ENCODE results near the gene CISTR.
"Not testable (repeated sequence)": the region's sequence is repeated elsewhere in the genome, so short reads cannot be mapped to it uniquely, and the experiment has no call there.

Gene CISTR

DNA sequence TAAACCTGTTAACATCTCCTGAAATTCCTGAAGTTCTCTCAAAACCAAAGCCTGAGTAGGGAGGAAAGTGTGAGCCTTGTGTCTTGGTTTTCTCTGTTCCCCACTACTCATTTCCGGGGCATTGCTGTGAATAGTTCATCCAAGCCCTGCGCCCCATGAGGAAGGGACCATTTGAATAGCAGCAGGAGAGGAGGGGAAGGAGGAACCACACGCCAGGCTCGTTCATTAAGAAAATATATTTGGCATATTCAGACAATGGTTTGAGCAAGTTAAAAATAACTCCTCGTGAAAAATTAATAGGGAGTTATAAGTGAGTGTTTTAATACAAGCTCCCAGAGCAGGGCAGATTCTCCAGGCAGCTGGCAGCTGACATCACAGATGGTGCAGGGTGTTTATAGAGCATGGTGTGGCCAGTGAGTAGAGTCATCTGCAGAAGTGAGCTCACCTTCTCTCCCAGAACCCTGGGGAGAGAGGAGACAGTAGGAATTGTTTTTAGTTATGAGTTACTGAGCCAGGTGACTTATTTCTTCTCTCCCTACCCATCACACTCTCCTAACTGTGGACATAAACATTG, 29.5 kb upstream of the CISTR start:
- WGBS, 2 experiments (ENCODE audit: insufficient coverage in 2 of 2): 49 to 57% methylated on average over 3 of the region's 5 CpGs
- no peaks in the 10 kb centered on the region for H3K9me3 ChIP-seq (ENCODE audit: control insufficient read depth, low read length)
- H3K36me3 ChIP-seq (ENCODE audit: control insufficient read depth, insufficient read depth, low read length): no peaks in the 10 kb centered on the region
- no peaks in the 10 kb centered on the region for H3K4me1 ChIP-seq (ENCODE audit: control insufficient read depth, insufficient read depth, low read length, poor library complexity, severe bottlenecking)
- no peak overlapping the region for H3K4me3 ChIP-seq (ENCODE audit: extremely low read depth, insufficient read depth, low read length, poor library complexity, severe bottlenecking)
- H3K27ac ChIP-seq (ENCODE audit: low read depth, low read length, severe bottlenecking): no peak overlapping the region

DNA sequence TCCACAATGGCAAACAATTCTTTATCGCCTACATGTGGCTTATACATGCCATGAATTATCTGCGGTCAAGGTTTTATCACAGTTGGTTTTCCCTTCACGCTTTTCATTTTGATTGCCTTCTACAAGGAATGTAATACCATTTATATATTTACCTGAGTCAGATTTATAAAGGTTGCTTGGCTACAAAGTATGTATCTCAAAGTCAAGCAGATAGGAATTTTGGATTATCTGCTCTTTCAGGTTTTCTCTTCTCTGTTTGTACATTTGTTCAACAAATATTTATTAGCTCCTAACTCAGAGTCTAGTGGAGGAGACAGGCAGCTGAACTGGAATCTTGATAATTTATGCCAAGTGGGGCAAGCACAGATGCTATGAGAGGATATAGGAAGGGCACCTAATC, 28.5 kb upstream of the CISTR start:
- Histone ChIP-seq H3K36me3 (ENCODE audit: control insufficient read depth, insufficient read depth, low read length) (no peaks in the 10 kb centered on the region), H3K4me1 (ENCODE audit: control insufficient read depth, insufficient read depth, low read length, poor library complexity, severe bottlenecking) (no peaks in the 10 kb centered on the region), H3K27ac (ENCODE audit: low read depth, low read length, severe bottlenecking) (no peak overlapping the region), H3K9me3 (ENCODE audit: control insufficient read depth, low read length) (no peaks in the 10 kb centered on the region), H3K4me3 (ENCODE audit: extremely low read depth, insufficient read depth, low read length, poor library complexity, severe bottlenecking) (no peak overlapping the region)
- WGBS, 2 experiments (ENCODE audit: insufficient coverage in 2 of 2): 92 to 100% methylated on average over 1 to 2 of the region's 3 CpGs

DNA sequence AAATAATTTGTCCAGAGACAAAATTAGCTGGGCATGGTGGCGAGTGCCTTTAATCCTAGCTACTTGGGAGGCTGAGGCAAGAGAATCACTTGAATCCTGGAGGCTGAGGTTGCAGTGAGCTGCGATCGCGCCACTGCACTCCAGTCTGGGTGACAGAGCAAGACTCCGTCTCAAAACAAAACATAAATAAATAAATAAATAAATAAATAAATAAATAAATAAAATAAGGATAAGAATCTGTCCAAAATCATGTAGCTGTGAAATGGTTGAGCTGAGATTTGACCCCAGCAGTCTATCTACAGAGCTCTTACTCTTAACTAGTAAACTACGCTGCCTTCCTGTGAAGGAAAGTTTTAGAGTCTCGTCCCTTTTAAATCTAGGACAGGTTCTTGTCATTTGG, 27.9 kb upstream of the CISTR start:
- H3K9me3 ChIP-seq (ENCODE audit: control insufficient read depth, low read length); H3K36me3 ChIP-seq (ENCODE audit: control insufficient read depth, insufficient read depth, low read length); H3K4me3 ChIP-seq (ENCODE audit: extremely low read depth, insufficient read depth, low read length, poor library complexity, severe bottlenecking); H3K4me1 ChIP-seq (ENCODE audit: control insufficient read depth, insufficient read depth, low read length, poor library complexity, severe bottlenecking); H3K27ac ChIP-seq (ENCODE audit: low read depth, low read length, severe bottlenecking): not testable (repeated sequence)
- 86% methylated on average over 1 of the region's 7 CpGs; no CpG with 5 or more reads in 1 of the 2 experiments for WGBS, 2 experiments (ENCODE audit: insufficient coverage in 2 of 2)

DNA sequence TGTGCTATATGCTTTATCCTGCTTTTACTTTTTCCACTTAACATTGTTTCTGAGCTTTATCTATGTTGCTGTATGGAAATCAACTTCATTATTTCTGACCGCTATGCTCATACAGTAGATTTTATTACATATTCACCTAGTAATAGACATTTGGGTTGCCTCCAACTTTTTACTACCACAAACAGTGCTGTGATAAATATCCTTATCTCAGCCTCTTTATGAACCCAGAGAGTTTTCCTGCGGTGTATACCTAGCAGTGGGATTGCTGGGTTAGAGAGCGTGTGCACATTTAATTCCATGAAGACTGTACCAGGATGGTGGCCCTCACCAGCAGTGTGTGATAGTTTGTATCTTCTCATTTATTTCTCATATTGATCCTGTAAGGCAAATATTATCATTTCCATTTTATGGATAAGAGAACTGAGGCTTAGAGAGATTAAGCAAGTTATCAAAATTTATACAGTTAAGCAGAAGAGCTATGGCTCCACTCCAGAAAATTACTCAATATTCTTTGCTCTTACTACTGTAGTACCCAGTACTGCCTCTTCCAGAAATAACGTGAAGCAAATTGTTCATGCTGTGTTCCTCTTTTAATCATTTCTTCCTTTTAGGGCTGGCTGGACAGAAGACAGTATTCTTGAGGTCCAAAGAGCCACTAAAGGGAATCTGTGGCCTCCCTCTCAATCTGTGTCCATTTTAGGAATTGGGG, 26.3 kb upstream of the CISTR start:
- no peaks in the 10 kb centered on the region for H3K4me1 ChIP-seq (ENCODE audit: control insufficient read depth, insufficient read depth, low read length, poor library complexity, severe bottlenecking)
- H3K9me3 ChIP-seq (ENCODE audit: control insufficient read depth, low read length): no peaks in the 10 kb centered on the region
- 83% methylated on average over 2 of the region's 4 CpGs; no CpG with 5 or more reads in 1 of the 2 experiments for WGBS, 2 experiments (ENCODE audit: insufficient coverage in 2 of 2)
- no peak overlapping the region for H3K27ac ChIP-seq (ENCODE audit: low read depth, low read length, severe bottlenecking)
- H3K4me3 ChIP-seq (ENCODE audit: extremely low read depth, insufficient read depth, low read length, poor library complexity, severe bottlenecking): no peak overlapping the region
- no peaks in the 10 kb centered on the region for H3K36me3 ChIP-seq (ENCODE audit: control insufficient read depth, insufficient read depth, low read length)

DNA sequence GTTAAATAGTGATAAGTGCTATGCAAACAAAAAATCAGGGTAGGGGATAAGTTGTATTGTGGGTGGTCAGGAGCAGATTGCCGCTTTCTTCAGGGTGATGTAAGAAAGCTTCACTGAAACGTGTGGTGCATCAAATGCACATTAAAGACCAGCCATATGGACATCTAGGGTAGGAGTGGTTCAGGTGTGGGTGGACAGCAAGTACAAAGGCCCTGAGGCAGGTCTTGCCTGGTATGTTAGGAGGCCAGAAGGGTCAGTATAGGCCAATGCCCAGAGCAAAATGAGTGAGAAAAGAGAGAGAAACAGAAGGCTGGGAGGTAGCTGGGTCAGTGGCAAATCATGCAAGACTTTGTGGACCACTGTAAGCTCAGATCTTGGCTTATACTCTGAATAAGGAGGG, 25.6 kb upstream of the CISTR start:
- Histone ChIP-seq H3K4me3 (ENCODE audit: extremely low read depth, insufficient read depth, low read length, poor library complexity, severe bottlenecking) (no peak overlapping the region), H3K4me1 (ENCODE audit: control insufficient read depth, insufficient read depth, low read length, poor library complexity, severe bottlenecking) (no peaks in the 10 kb centered on the region), H3K36me3 (ENCODE audit: control insufficient read depth, insufficient read depth, low read length) (no peaks in the 10 kb centered on the region), H3K27ac (ENCODE audit: low read depth, low read length, severe bottlenecking) (no peak overlapping the region), H3K9me3 (ENCODE audit: control insufficient read depth, low read length) (no peaks in the 10 kb centered on the region)
- WGBS, 2 experiments (ENCODE audit: insufficient coverage in 2 of 2): 71 to 81% methylated on average over 2 of the region's 2 CpGs

DNA sequence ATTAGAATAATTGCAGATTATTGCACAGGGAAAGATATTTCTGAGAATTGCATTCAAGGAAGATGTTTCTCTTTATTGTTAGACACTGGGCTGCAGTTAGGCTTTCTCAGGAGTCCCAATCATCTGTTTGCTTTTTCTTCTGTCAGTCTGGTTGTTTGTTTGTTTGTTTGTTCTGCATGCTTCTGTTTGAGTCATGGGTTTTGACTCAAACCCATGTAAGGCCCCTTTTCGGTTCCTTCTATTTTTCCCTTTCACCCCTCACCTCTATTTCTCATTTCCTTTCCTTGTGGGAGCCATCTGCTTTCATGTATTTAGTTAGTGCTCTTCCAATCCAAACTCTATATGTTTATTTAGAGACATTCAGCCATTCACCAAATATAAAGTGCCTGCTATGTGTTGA, 25.1 kb upstream of the CISTR start:
- Histone ChIP-seq H3K27ac (ENCODE audit: low read depth, low read length, severe bottlenecking) (no peak overlapping the region), H3K9me3 (ENCODE audit: control insufficient read depth, low read length) (no peaks in the 10 kb centered on the region), H3K4me3 (ENCODE audit: extremely low read depth, insufficient read depth, low read length, poor library complexity, severe bottlenecking) (no peak overlapping the region), H3K4me1 (ENCODE audit: control insufficient read depth, insufficient read depth, low read length, poor library complexity, severe bottlenecking) (no peaks in the 10 kb centered on the region), H3K36me3 (ENCODE audit: control insufficient read depth, insufficient read depth, low read length) (no peaks in the 10 kb centered on the region)
- WGBS, 2 experiments (ENCODE audit: insufficient coverage in 2 of 2): no CpG with 5 or more reads among the region's 1 CpG

DNA sequence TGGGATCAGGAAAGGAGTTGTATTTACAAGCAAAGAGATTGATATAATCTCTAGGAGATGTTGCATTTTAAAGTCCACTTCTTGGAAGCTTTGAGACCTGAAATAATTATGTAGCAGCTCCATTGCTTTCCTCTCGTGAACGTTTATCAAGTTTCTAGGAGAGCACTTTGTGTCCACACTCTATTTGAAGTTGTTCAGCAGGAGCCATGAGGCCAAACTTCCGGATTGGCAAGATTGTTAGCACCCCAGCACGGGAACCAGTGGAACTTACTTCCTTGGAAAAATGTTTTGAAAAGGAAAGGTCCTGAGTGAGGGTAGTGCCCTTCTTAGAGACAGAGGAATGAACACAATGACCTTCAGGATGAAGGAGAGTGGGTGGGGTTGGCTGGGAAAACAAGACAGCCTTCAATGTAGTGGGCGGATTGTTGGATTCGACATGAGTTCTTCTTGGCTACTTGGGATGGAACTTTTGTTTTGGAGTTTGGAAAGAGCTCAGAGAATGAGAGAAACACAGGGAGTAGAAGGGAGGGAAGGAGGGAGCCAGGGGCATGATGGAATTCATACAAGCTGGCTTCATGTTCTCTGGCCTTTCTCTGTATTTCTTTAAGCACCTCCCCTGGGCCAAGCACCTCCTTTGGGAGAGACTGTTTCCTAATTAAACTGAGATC, 23.8 kb upstream of the CISTR start:
- no peak overlapping the region for H3K27ac ChIP-seq (ENCODE audit: low read depth, low read length, severe bottlenecking)
- no peak overlapping the region for H3K4me3 ChIP-seq (ENCODE audit: extremely low read depth, insufficient read depth, low read length, poor library complexity, severe bottlenecking)
- WGBS, 2 experiments (ENCODE audit: insufficient coverage in 2 of 2): 85 to 90% methylated on average over 6 of the region's 6 CpGs
- H3K9me3 ChIP-seq (ENCODE audit: control insufficient read depth, low read length): no peaks in the 10 kb centered on the region
- no peaks in the 10 kb centered on the region for H3K36me3 ChIP-seq (ENCODE audit: control insufficient read depth, insufficient read depth, low read length)
- H3K4me1 ChIP-seq (ENCODE audit: control insufficient read depth, insufficient read depth, low read length, poor library complexity, severe bottlenecking): no peaks in the 10 kb centered on the region

DNA sequence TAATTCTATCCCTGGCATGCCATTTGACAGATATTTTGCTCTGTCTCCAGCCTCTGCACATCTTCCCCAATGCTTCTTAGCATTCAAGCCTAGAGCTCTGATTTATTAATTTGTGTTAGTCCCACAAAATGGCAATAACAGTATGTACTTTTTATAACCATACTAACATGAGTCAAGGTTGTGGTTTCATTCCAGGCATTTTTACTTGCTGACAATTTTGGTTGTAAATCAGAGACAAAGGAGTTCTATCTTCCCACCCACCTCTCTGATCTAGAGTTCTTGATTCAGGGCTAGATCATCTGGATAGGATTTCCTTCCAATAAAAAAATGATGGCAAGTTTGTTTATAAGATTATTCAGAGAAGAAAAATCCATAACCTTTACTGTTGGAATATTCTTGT, 18.5 kb upstream of the CISTR start:
- H3K9me3 ChIP-seq (ENCODE audit: control insufficient read depth, low read length): no peaks in the 10 kb centered on the region
- no peak overlapping the region for H3K4me3 ChIP-seq (ENCODE audit: extremely low read depth, insufficient read depth, low read length, poor library complexity, severe bottlenecking)
- H3K4me1 ChIP-seq (ENCODE audit: control insufficient read depth, insufficient read depth, low read length, poor library complexity, severe bottlenecking): no peaks in the 10 kb centered on the region
- H3K27ac ChIP-seq (ENCODE audit: low read depth, low read length, severe bottlenecking): no peak overlapping the region
- no peaks in the 10 kb centered on the region for H3K36me3 ChIP-seq (ENCODE audit: control insufficient read depth, insufficient read depth, low read length)

DNA sequence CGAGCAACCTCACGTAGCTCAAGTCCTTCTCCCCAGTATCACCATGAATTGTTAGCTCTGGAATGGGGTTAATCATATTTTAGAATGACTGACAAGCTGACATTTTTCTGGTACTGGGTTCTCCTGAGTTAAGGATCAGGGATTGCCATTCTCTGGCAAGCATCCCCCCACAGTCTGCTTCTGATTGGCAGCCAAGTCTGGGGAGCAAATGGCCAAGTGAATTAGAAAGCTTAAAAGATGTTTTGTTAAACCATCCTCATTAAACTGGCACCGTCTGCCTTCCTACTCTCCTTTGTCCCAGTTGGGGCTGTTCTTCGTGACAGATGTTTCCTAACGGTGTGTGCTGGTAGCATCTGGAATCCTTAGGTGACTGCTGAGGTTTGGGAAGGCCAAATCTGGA, 17.2 kb upstream of the CISTR start:
- H3K27ac ChIP-seq (ENCODE audit: low read depth, low read length, severe bottlenecking): no peak overlapping the region
- 80% methylated on average over 1 of the region's 5 CpGs; no CpG with 5 or more reads in 1 of the 2 experiments for WGBS, 2 experiments (ENCODE audit: insufficient coverage in 2 of 2)
- no peaks in the 10 kb centered on the region for H3K9me3 ChIP-seq (ENCODE audit: control insufficient read depth, low read length)
- H3K4me1 ChIP-seq (ENCODE audit: control insufficient read depth, insufficient read depth, low read length, poor library complexity, severe bottlenecking): no peaks in the 10 kb centered on the region
- no peaks in the 10 kb centered on the region for H3K36me3 ChIP-seq (ENCODE audit: control insufficient read depth, insufficient read depth, low read length)
- no peak overlapping the region for H3K4me3 ChIP-seq (ENCODE audit: extremely low read depth, insufficient read depth, low read length, poor library complexity, severe bottlenecking)

DNA sequence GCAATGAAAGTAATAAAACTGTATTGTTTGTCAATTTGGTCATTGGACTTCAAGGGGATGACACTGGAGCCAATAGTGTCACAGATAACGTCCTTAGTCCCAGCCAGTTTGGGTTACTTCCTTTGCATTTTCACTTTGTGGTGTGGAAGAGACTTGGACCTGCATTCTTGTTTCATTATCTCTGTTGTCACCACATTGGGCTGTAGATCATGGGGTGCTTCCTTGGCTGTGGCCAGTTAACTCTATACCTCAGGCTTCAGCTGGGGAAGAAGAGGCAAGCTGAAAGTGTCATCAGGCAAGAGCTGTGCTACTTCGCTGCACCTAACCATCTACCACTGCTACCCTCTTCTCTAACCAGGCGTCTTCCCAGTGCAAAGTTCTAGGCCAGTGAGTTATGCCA, 15.1 kb upstream of the CISTR start:
- WGBS, 2 experiments (ENCODE audit: insufficient coverage in 2 of 2): 55 to 62% methylated on average over 2 to 3 of the region's 3 CpGs
- H3K9me3 ChIP-seq (ENCODE audit: control insufficient read depth, low read length): no peaks in the 10 kb centered on the region
- no peaks in the 10 kb centered on the region for H3K4me1 ChIP-seq (ENCODE audit: control insufficient read depth, insufficient read depth, low read length, poor library complexity, severe bottlenecking)
- H3K36me3 ChIP-seq (ENCODE audit: control insufficient read depth, insufficient read depth, low read length): no peaks in the 10 kb centered on the region
- H3K27ac ChIP-seq (ENCODE audit: low read depth, low read length, severe bottlenecking): no peak overlapping the region
- no peak overlapping the region for H3K4me3 ChIP-seq (ENCODE audit: extremely low read depth, insufficient read depth, low read length, poor library complexity, severe bottlenecking)

DNA sequence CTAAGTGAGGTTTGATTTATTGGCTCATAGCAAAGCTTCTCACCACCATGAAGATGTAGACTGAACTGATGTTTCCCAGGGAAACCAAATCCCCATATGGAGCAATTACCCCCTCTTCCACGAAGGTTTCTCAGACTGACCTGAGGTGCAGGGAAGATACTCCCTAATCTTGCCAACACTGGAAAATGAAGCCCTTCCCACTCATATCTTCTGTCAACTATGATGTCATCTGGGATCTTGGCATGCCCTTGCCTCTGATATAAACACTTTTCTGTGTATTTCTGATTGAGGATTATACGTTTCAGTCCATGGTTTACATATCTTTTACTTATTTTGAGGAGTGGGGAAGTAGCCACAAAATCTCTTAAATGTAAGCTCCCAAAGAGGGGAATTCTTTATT, 14.1 kb upstream of the CISTR start:
- Histone ChIP-seq H3K4me3 (ENCODE audit: extremely low read depth, insufficient read depth, low read length, poor library complexity, severe bottlenecking) (no peak overlapping the region), H3K4me1 (ENCODE audit: control insufficient read depth, insufficient read depth, low read length, poor library complexity, severe bottlenecking) (no peaks in the 10 kb centered on the region), H3K36me3 (ENCODE audit: control insufficient read depth, insufficient read depth, low read length) (no peaks in the 10 kb centered on the region), H3K27ac (ENCODE audit: low read depth, low read length, severe bottlenecking) (no peak overlapping the region), H3K9me3 (ENCODE audit: control insufficient read depth, low read length) (no peaks in the 10 kb centered on the region)
- 100% methylated on average over 1 of the region's 2 CpGs; no CpG with 5 or more reads in 1 of the 2 experiments for WGBS, 2 experiments (ENCODE audit: insufficient coverage in 2 of 2)
